AG04449 (cell line): ENCODE measurements around the gene DNAH7.

Experiments used
- CTCF ChIA-PET: fragments of 350-600 bp; formaldehyde crosslinking; extraction: SDS; loops from one replicate; lab custom pipeline; 2021; ENCODE audit warnings: antibody characterized with exemption; lab: Yijun Ruan, JAX
- POLR2A ChIA-PET: fragments of 400-600, 350-600 bp; formaldehyde crosslinking; extraction: SDS; loops from one replicate; lab custom pipeline; 2020; ENCODE audit warnings: antibody characterized with exemption, inconsistent platforms; lab: Yijun Ruan, JAX
- DNase-seq: peaks from one replicate; pipeline ENCODE4 v3.0.0-alpha.2; 2010; ENCODE audit warnings: low read depth, low spot score
- H3K4me3 ChIP-seq: 2 replicates; pipeline ENCODE4 v1.5.1; 2011; ENCODE audit warnings: low read depth, mild to moderate bottlenecking, control low read depth, low read length
- TF ChIP-seq, protein P1 (sequence below): IDR thresholded peaks from one replicate; pipeline ENCODE4 v1.5.1; 2011; ENCODE audit warnings: mild to moderate bottlenecking, moderate library complexity, low read length, control low read depth, inconsistent platforms; ENCODE audit not compliant: insufficient read depth; ENCODE audit errors: missing control alignments

Gene DNAH7

DNA sequence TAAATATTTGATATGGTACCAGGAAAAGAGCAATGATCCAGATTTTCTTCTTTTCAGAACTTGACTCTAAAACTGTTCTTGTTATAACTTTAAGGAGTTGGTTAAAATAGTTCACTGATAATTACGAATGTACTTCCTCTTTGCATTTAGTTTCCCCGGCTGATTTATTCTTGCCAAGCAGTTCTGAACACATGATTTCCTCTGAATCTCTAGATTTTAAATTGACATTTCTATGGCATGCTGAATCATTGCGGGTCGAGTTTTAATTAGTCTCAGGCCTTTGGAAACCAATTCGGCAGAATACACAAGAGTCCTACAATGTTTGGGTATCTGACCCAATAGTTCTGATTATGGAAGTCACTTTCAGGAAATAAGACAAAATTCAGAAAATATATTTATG lies 37.3 kb upstream of the DNAH7 start:
- TF ChIP-seq, protein P1, sequence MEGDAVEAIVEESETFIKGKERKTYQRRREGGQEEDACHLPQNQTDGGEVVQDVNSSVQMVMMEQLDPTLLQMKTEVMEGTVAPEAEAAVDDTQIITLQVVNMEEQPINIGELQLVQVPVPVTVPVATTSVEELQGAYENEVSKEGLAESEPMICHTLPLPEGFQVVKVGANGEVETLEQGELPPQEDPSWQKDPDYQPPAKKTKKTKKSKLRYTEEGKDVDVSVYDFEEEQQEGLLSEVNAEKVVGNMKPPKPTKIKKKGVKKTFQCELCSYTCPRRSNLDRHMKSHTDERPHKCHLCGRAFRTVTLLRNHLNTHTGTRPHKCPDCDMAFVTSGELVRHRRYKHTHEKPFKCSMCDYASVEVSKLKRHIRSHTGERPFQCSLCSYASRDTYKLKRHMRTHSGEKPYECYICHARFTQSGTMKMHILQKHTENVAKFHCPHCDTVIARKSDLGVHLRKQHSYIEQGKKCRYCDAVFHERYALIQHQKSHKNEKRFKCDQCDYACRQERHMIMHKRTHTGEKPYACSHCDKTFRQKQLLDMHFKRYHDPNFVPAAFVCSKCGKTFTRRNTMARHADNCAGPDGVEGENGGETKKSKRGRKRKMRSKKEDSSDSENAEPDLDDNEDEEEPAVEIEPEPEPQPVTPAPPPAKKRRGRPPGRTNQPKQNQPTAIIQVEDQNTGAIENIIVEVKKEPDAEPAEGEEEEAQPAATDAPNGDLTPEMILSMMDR = no peak
- POLR2A ChIA-PET = no interaction called here
- no peak overlapping the region for H3K4me3 ChIP-seq
- CTCF ChIA-PET = interaction anchor here (1.4 kb wide), 1 partner anchor 231 kb away, joined by 3 read pairs; no protein-coding TSS in a partner anchor
- DNase-seq = no peak

DNA sequence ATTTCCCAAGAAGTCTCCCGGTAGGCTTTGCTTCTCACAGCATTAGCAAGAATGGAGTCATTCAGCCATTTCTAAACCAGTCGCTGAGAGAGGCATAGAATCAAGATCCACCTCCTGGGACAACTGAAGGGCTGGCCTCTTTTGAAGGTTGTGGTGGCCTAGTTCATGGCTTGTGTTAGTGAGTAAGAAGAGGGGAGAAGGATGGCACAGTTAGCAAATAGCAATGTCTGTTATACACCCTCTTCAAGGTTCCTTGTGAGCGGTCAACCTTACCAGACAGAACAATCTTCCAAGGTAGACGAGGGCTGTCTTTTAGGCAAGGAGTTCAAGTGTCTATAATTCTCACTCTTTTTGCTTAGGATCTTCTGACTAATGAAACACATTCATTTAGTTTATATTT lies 35.4 kb upstream of the DNAH7 start:
- TF ChIP-seq, protein P1 = no peak
- POLR2A ChIA-PET = no interaction called here
- CTCF ChIA-PET = no interaction called here
- H3K4me3 ChIP-seq = no peak overlapping the region
- no peak for DNase-seq

DNA sequence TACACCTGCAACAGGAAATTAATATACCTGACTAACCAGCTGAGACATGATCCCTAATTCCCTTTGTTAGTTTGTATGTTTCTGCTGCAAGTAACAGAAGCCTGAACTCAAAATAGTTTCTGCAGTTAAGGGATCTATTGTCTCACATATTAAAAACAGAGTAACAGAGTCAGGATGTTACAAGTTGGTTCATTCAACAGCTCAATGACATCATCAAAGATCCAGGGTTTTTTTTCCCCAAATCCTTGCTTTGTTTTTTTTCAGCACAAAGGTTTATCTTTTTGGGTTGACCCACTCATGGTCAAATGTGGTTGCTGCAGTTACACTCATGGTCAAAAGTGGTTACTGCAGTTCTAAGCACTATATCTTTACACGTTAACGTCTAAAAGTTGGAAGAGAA lies 35.0 kb upstream of the DNAH7 start:
- ChIA-PET POLR2A (no interaction called here), CTCF (no interaction called here)
- no peak overlapping the region for H3K4me3 ChIP-seq
- no peak for DNase-seq
- TF ChIP-seq, protein P1 = no peak

DNA sequence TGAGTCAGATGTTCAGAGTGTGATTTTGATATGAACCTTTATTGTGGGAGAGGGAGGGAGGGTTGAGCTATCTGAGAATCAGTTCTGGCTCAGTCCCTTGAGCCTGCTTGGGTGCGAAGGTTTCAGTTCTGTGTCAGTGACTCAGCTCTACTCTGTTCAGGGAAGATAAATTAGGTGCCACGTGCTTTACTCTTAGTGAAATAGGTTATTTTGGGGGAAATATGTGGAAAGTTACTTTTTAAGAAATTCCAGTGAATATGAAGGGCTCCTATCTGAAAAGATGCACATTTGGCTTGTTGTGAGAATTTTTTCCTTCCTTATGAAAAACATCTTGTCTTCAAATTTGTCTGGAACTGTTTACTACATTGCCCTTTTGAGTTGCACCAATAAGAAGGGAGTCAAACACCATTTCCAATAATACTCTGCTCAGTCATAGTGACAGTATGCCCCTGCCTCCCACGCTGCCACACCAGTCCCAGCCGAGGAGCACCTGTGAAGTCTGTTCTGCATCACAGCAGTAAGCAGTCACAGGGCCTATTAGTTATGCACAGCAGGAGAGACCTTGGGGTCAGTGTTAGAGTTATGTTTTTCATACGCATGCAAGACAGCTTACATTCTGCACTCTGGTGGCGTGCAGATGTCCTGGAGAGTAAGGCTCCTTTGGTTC lies 32.8 kb upstream of the DNAH7 start:
- CTCF ChIA-PET = interaction anchor here (0.6 to 1.5 kb wide), 4 partner anchors 23 to 235 kb away, joined by 3 to 7 read pairs (median 4); no protein-coding TSS in a partner anchor
- TF ChIP-seq, protein P1 = no peak

DNA sequence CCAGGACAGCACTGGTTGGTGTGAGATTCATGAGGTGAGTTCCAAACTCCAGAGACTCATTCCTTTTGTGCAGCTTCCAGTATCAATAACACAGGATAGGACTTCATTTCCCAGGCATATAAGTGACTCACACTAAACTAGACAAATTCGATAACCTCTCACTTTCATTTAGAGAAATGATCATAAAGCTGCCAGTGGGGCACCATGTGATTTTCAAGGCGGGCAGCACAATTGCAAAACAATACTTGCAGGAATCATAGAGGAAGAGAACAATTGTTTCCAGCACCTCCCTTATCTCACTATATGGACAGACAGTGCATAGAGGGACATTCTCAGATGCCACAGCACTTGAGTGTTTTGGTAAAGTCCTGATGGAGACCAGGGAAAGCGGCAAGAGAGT lies 31.3 kb upstream of the DNAH7 start:
- POLR2A ChIA-PET = no interaction called here
- CTCF ChIA-PET = interaction anchor here (1.2 to 1.5 kb wide), 4 partner anchors 21 to 237 kb away, joined by 3 to 7 read pairs (median 4); no protein-coding TSS in a partner anchor
- no peak for DNase-seq
- no peak overlapping the region for H3K4me3 ChIP-seq
- TF ChIP-seq, protein P1 = no peak

More for the DNA sequence above, 32.8 kb upstream of the DNAH7 start:
- no peak for DNase-seq
- H3K4me3 ChIP-seq = no peak overlapping the region
- POLR2A ChIA-PET = interaction anchor here (0.7 kb wide), 1 partner anchor 691 kb away, joined by 3 read pairs; no protein-coding TSS in a partner anchor

DNA sequence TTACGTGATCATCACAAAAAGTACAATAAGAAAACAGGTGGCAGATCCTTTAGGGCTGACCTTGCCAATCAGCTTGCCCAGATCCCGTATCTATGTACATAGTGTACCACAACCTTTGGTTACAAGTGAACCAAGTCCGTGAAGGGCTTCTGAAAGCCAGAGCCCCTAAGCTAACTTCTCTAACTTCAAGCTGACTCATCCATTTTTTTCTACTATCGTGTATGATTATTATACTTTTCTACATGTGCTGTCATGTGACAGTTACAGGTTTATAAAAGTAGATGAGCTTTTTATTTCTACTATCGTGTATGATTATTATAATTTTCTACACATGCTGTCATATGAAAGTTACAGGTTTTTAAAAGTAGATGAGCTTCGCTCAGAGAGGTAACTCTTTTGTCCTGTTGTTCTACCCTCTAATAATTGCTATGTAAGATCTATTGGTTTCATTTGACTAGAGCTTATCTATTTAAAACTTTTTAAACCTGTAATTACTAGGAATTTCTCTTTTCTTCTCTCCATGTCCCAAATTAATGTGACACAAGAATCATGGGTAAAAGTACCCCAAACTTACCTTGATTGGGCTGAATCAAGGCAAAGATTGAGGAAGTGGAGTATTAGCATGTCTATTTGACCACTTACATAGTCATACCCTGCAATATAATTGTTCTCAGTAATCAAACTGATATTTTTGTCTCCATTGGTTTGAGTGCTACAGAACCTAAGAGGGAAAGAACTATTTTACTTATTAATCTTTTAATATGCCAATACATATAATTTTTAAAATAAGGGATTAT lies 29.4 kb upstream of the DNAH7 start:
- DNase-seq = no peak
- H3K4me3 ChIP-seq = no peak overlapping the region
- ChIA-PET CTCF (interaction anchor here (1.1 to 1.4 kb wide), 3 partner anchors 15 to 32 kb away, joined by 3 to 4 read pairs (median 4); no protein-coding TSS in a partner anchor), POLR2A (no interaction called here)
- TF ChIP-seq, protein P1 = no peak
